AML-193 (cell line): ENCODE measurements around the gene TMEM214.
"Not testable (repeated sequence)": the region's sequence is repeated elsewhere in the genome, so short reads cannot be mapped to it uniquely, and the experiment has no call there.

Experiments used
- DNase-seq, 2 experiments: peaks; one replicate each; lab custom pipeline; 2025; lab: John Stamatoyannopoulos, UW

Gene TMEM214

GRCh38 chr2:27069961-27070618 is 37.3 kb downstream of the TMEM214 start:
- no peak for DNase-seq

- no peak for DNase-seq
These were observed 38.0 kb downstream of the TMEM214 start for GRCh38 chr2:27070653-27071276.

GRCh38 chr2:27071277-27071989 is 38.7 kb downstream of the TMEM214 start, which contains the start of gene OST4:
Gene OST4, minus strand, starts transcription at chr2:27071654.
- DNase-seq: peak; percentile 76 to 77

GRCh38 chr2:27071990-27072830 is 39.4 kb downstream of the TMEM214 start:
- DNase-seq: no peak

DNA sequence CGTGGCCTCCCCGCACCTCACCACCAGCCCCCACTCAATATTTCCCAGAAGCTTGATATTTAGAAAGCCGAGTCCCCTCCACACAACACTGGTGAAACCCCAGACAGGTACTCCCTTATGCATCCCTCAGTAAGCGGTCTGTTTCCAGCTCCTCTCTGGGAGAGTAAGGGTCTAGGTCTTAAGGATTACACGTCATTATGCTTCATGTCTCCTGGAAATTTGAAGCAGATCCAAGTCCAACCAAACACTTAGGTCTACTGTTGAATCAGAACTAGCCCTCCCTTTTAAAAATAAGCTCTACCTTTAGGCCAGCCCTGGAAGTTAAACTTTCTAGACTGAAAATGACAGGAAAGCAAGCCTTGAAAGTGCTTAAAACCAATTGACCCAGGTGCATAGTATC is 40.2 kb downstream of the TMEM214 start:
- DNase-seq: no peak

GRCh38 chr2:27073782-27074181 is 41.0 kb downstream of the TMEM214 start:
- no peak for DNase-seq

GRCh38 chr2:27074738-27075565 is 42.2 kb downstream of the TMEM214 start:
- DNase-seq: peak; percentile 56 to 72

DNA sequence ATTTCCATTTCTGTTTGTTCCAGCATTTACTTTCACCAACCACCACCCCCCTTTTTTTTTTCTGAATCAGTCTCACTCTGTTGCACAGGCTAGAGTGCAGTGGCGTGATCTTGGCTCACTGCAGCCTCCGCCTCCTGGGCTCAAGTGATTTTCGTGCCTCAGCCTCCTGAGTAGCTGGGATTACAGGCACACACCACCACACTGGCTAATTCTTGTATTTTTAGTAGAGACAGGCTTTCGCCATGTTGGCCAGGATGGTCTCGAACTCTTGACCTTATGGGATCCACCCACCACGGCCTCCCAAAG is 42.8 kb downstream of the TMEM214 start:
- DNase-seq: not testable (repeated sequence)

- DNase-seq: no peak
These were observed 43.6 kb downstream of the TMEM214 start for GRCh38 chr2:27076323-27076722.

DNA sequence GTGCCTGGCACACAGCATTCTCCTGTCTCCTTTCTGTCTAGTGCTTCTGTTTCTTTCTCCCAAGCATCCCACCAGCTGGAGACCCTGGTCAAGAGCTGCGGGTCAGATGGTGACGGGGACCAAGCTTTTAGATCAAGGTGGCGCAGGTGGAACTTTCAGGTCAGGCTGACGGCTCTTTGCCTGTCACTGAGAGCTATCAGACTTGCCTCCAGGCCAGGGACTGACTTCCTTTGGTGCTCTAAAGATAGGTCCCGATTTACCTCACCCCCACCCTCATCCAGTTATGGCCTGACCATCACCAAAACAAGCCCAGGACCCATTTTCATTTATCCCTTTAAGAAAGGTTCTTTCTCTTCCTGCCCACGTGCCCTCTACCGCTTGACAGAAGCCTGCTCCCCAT is 44.5 kb downstream of the TMEM214 start:
- DNase-seq: no peak

DNA sequence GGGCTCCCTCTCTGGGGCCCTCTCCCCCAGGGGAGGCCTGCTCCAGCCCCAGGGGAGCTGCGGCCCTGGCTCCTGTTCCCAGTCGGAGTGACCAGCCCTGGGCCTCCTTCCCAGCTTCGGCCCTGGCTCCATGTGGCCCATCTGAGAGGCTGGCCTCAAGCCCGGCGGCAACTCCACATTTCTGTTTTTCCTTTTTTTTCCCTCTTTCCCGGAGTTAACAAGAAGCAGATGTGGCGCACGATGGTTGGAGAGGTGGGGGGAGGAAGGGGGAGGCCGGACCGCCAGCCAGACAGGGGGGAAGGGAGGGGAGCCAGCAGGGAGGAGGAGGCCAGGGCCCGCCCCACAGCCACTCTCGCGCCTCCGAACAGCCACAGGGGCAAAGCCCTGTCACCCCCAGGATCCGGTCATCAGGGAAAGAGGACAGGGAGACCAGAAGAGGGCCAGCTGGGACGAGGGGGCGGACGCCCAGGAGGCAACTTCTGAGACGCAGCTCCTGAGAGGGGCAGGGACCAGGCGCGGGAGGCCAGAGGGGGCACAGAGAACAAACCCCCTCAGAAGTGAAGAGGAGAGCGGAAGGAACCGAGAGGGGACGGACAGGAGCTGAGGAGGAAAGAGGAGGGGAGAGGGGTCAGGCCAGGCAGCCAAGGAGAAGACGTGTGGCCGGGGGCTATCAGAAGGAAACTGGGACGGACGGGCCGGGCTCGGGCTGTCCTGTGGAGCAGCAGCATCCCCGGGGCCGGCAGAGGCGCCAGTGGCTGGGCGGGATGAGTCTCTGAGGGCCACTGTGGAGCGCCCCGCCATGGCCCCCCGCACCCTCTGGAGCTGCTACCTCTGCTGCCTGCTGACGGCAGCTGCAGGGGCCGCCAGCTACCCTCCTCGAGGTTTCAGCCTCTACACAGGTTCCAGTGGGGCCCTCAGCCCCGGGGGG is 45.8 kb downstream of the TMEM214 start, which contains the start of gene EMILIN1:
TSS of gene EMILIN1 (plus strand) at position 349 of the 928 bp plus-strand sequence. CDS start at position 800, 451 bp downstream.
- DNase-seq: no peak

- DNase-seq: no peak
These were observed 46.7 kb downstream of the TMEM214 start for GRCh38 chr2:27079233-27080139.

DNA sequence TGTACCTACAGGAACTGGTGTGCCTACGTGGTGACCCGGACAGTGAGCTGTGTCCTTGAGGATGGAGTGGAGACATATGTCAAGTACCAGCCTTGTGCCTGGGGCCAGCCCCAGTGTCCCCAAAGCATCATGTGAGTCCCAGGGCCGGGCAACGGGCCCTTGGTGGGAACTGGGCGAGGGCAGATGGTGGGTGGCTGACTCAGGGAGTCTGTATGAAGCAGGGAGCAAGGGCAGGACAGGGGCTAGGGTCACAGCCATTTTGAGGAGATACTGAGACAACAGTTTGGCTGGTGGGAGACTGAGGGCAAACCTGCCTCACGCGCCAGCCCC is 47.3 kb downstream of the TMEM214 start:
- DNase-seq: no peak

- no peak for DNase-seq
These were observed 47.8 kb downstream of the TMEM214 start for GRCh38 chr2:27080603-27080936.

- no peak for DNase-seq
These were observed 49.4 kb downstream of the TMEM214 start for GRCh38 chr2:27081984-27082772.

DNA sequence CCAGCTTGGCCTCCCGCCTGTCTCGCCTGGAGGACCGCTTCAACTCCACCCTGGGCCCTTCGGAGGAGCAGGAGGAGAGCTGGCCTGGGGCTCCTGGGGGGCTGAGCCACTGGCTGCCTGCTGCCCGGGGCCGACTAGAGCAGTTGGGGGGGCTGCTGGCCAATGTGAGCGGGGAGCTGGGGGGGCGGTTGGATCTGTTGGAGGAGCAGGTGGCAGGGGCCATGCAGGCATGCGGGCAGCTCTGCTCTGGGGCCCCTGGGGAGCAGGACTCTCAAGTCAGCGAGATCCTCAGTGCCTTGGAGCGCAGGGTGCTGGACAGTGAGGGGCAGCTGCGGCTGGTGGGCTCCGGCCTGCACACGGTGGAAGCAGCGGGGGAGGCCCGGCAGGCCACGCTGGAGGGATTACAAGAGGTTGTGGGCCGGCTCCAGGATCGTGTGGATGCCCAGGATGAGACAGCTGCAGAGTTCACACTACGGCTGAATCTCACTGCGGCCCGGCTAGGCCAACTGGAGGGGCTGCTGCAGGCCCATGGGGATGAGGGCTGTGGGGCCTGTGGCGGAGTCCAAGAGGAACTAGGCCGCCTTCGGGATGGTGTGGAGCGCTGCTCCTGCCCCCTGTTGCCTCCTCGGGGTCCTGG is 50.1 kb downstream of the TMEM214 start:
- DNase-seq: no peak

DNA sequence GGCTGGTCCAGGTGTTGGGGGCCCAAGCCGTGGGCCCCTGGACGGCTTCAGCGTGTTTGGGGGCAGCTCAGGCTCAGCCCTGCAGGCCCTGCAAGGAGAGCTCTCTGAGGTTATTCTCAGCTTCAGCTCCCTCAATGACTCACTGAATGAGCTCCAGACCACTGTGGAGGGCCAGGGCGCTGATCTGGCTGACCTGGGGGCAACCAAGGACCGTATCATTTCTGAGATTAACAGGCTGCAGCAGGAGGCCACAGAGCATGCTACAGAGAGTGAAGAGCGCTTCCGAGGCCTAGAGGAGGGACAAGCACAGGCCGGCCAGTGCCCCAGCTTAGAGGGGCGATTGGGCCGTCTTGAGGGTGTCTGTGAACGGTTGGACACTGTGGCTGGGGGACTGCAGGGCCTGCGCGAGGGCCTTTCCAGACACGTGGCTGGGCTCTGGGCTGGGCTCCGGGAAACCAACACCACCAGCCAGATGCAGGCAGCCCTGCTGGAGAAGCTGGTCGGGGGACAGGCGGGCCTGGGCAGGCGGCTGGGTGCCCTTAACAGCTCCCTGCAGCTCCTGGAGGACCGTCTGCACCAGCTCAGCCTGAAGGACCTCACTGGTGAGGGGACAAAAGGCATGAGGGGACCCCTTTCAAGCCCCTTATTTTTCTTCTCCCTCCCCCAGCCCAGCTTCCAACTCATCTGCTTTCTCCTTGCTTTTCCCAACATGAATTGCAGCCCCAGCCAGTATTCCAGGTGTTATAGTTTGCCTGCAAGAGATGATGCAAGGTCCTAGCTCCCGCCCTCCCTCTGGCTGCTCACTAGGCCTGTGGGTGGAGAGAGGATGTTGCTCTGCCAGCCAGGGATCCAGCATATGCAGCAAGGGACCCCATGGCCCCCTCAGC is 50.9 kb downstream of the TMEM214 start:
- DNase-seq: no peak
